ENCODE measurements around the gene ACSM4. TPM values are rescaled to one million over a fixed set of nuclear protein-coding genes. Genes with fewer than 3 reads are reported as not detected.

The ACSM4 gene
- total RNA-seq, 2 donors from 2014 or later: not detected

DNA sequence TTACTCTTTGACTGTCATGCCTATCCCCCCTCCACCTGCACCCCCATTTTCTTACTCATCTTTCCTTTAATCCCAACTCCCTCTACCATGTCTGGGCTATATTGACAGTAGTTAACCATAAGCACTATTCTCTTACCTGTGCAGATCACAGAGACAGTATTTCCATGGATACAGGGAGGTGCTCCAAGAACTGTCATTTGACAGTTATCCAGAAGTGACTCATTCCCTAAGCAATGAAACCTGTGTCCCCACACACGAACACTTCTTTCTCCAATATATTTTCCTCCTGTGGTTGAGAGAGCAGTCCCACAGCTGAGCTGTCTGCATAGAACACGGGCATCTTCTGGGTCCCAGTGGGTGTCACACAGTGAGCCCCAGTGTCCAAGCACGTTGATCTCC lies 71.3 kb downstream of the ACSM4 start:
- H3K9me3 ChIP-seq: no peaks in the 10 kb centered on the region
- H3K4me1 ChIP-seq: no peaks in the 10 kb centered on the region
- ATAC-seq (no peak), DNase-seq (no peak)
- no peaks in the 10 kb centered on the region for H3K36me3 ChIP-seq (replicated peaks in 1 of 2; ENCODE audit: insufficient read depth in 1 of 2, low read depth in 2 of 2)
- no peak for TF ChIP-seq POLR2A (IDR thresholded peaks at IDR 0.05)
- TF ChIP-seq, protein P1, sequence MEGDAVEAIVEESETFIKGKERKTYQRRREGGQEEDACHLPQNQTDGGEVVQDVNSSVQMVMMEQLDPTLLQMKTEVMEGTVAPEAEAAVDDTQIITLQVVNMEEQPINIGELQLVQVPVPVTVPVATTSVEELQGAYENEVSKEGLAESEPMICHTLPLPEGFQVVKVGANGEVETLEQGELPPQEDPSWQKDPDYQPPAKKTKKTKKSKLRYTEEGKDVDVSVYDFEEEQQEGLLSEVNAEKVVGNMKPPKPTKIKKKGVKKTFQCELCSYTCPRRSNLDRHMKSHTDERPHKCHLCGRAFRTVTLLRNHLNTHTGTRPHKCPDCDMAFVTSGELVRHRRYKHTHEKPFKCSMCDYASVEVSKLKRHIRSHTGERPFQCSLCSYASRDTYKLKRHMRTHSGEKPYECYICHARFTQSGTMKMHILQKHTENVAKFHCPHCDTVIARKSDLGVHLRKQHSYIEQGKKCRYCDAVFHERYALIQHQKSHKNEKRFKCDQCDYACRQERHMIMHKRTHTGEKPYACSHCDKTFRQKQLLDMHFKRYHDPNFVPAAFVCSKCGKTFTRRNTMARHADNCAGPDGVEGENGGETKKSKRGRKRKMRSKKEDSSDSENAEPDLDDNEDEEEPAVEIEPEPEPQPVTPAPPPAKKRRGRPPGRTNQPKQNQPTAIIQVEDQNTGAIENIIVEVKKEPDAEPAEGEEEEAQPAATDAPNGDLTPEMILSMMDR (IDR thresholded peaks at IDR 0.05): no peak
- no peaks in the 10 kb centered on the region for H3K27me3 ChIP-seq
- no peak overlapping the region for H3K27ac ChIP-seq
- WGBS, 2 donors: 63 to 66% methylated on average over 3 of the region's 3 CpGs
- intact Hi-C loops (cut with DNase I): no loop called here
- H3K4me3 ChIP-seq: no peak overlapping the region

DNA sequence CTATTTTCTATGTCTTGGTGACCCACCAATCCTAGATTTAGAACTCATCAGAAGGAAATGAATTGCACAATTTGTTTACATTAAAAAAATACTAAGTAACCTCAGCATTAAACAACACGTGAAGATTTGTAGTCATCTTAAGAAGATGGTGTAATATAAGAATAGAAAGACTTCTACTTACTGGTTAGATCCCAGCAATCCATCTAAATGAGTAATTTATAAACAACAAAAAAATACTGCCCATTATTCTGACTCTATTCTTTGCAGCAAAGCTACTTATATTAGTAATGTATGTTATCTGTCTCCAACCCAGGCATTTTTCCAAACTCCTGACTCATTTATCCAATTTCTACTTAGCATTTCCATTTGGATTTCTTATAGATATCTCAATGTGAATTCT lies 72.3 kb downstream of the ACSM4 start:
- H3K27ac ChIP-seq: no peak overlapping the region
- intact Hi-C loops (cut with DNase I): no loop called here
- DNase-seq (no peak), ATAC-seq (no peak)
- 57 to 59% methylated on average over 1 of the region's 1 CpG for WGBS, 2 donors
- H3K36me3 ChIP-seq (replicated peaks in 1 of 2; ENCODE audit: insufficient read depth in 1 of 2, low read depth in 2 of 2): no peaks in the 10 kb centered on the region
- H3K9me3 ChIP-seq: no peaks in the 10 kb centered on the region
- no peak for TF ChIP-seq POLR2A (IDR thresholded peaks at IDR 0.05)
- TF ChIP-seq, protein P1 (IDR thresholded peaks at IDR 0.05): no peak
- no peaks in the 10 kb centered on the region for H3K4me1 ChIP-seq
- H3K4me3 ChIP-seq: no peak overlapping the region
- H3K27me3 ChIP-seq: no peaks in the 10 kb centered on the region

Other genes with a start within 250 kb of the ACSM4 start
- gene C1S, start 243.4 kb upstream of the ACSM4 start, total RNA-seq: 100 to 1,000 TPM; 105 to 157 TPM
- gene C1R, start 211.6 kb upstream of the ACSM4 start, total RNA-seq: 100 to 1,000 TPM; 113 to 133 TPM
- gene C1RL, start 194.9 kb upstream of the ACSM4 start, total RNA-seq: 10 to 100 TPM; 64.6 to 99.6 TPM
- gene RBP5, start 175.2 kb upstream of the ACSM4 start, total RNA-seq: 1 to 10 TPM in 1 of 2 donors, not detected in 1; 1.3 TPM
- 10 to 100 TPM; 27.5 to 64.9 TPM for gene CLSTN3, start 173.7 kb upstream of the ACSM4 start, total RNA-seq
- 10 to 100 TPM; 33.5 to 67.9 TPM for gene PEX5, start 114.4 kb upstream of the ACSM4 start, total RNA-seq
- 1 to 10 TPM in 1 of 2 donors, under 1 TPM in 1; under 0.01 to 1.6 TPM for gene CD163L1, start 140.1 kb downstream of the ACSM4 start, total RNA-seq
- 10 to 100 TPM; 19.4 to 85.6 TPM for gene CD163, start 199.7 kb downstream of the ACSM4 start, total RNA-seq

All from body of pancreas (tissue), 4 donors.